ENCODE data around the gene GPR61. TPM values are rescaled to one million over a fixed set of nuclear protein-coding genes. Genes with fewer than 3 reads are reported as not detected.

The GPR61 gene
- total RNA-seq, 1 donor from 2014 or later, result 0.15 TPM

- intact Hi-C loops (cut with micrococcal nuclease), result no loop called here
These were observed 24.7 kb downstream of the GPR61 start for GRCh38 chr1:109564194-109564878.

DNA sequence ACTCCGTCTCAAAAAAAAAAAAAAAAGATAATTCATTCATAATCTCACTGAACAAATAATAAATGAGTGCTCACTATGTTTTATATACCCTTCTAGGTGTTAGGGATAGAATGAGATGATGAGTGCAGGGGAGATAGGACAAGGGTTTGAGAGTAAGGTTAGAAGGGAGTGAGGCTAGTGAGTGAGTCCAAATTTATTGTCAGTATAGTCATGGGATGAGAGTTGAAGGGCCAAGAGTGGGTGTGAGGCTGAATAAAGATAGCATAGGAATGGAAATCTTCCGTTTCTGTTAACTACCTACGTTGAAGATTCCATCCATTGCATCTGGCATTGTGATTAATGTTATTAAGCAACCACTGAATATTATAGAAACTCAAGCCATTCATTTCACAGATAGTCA, 25.6 kb downstream of the GPR61 start:
- intact Hi-C loops (cut with micrococcal nuclease), result no loop called here

DNA sequence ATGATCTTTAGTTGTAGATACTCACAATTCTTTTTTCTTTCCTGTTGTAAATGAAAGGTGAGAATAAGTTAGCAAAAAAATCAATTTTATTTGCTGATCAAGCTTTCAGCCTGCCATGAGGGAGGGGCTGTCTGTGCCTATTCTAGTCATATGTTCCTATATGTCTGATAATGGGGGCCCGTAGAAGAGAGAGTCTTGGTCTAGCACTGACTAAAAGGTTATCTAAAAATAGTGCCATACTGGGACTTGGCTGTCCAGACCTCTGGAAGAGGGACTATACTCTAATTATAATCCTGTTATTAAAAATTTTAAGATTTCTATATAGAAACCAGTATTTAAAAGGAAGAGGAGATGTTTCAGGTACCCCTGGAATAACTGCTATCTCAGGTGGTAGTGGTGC, 27.3 kb downstream of the GPR61 start:
- intact Hi-C loops (cut with micrococcal nuclease), result no loop called here

GRCh38 chr1:109567877-109568672, 28.4 kb downstream of the GPR61 start:
- intact Hi-C loops (cut with micrococcal nuclease), result no loop called here

DNA sequence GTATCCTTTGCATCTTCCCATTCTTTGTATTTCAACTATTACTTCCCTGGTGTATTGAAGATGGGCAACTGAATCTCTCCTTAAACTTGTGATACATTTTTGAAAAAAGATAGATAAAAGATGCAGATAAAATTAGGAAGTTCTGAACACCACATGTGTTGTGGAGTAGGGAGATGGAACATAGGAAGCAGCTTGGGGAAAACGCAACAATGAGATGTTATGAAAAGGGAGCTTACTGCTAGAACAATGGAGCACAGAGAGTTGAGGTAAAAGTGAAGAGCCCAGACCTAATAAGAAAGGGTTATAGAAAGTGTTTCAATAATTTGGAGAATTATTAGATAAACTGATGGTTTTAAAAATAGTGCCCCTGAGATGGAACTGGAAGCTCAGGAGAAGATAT, 29.7 kb downstream of the GPR61 start:
- intact Hi-C loops (cut with micrococcal nuclease), result no loop called here

- intact Hi-C loops (cut with micrococcal nuclease), result no loop called here
These were observed 30.7 kb downstream of the GPR61 start for GRCh38 chr1:109570414-109570813.

DNA sequence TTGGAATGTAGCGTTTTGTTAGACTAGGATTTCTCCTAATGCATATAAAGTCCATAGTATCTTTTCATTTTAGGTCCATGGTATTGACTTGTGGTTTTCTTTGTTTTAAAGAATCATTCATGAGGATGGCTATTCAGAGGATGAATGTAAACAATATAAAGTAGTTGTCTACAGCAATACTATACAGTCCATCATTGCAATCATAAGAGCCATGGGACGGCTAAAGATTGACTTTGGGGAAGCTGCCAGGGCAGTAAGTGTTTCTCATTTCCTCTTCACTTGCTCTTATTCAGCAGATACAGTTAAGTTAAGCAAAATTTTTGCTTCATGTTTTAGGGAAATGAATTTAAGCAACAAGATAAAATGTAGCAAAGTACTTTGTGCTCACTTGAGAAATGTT, 34.1 kb downstream of the GPR61 start:
- intact Hi-C loops (cut with micrococcal nuclease), result no loop called here

DNA sequence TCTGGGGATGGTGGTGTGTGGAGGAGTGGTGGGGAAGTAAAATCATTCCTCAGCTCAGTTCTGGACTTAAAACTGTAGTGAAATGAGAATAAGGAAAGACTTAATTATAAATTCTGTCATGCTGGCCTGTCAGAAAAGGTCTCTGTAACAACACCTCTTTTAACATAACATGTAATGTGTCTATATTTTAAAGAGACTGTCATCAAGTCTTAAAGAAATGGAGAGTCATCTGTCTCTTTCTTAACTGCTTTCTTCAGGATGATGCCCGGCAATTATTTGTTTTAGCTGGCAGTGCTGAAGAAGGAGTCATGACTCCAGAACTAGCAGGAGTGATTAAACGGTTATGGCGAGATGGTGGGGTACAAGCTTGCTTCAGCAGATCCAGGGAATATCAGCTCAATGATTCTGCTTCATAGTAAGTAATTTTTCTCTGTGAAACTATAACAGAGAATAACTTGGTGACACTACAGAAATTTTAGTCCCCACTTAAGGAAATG, 39.3 kb downstream of the GPR61 start:
- intact Hi-C loops (cut with micrococcal nuclease), result no loop called here

DNA sequence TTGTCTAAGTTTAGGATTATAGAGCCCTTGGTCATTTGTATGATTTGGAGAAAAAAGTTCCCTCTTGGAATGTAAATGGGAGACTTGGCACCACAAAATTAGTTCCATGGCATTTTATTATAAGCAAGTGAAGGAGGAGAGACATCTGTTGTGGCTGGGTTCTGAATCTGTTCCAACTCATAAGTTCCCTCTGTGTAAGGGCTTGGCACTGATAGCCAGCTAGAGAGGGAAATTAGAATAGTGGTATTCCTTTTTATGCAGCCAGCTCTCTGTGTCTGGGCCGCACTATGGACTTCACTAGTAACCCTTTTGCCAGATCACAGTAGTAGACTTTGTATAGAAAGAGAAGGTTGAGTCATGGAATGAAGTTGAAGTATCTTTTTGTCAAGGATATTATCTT, 39.8 kb downstream of the GPR61 start:
- intact Hi-C loops (cut with micrococcal nuclease), result no loop called here

DNA sequence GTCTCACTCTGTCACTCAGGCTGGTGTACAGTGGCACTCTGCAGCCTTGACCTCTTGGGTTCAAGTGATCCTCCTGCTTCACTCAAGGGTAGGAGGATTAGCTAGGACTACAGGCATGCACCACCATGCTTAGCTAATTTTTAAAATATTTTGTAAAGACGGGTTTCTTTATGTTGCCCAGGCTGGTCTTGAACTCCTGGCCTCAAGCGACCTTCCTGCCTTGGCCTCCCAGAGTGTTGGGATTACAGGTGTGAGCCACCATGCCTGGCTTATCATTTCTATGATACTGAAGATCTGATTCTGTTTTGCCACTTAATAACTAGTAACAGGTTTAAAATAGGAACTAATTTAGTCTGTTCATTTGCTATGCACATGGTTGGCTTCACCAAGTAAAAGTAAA, 42.3 kb downstream of the GPR61 start:
- intact Hi-C loops (cut with micrococcal nuclease), result no loop called here

DNA sequence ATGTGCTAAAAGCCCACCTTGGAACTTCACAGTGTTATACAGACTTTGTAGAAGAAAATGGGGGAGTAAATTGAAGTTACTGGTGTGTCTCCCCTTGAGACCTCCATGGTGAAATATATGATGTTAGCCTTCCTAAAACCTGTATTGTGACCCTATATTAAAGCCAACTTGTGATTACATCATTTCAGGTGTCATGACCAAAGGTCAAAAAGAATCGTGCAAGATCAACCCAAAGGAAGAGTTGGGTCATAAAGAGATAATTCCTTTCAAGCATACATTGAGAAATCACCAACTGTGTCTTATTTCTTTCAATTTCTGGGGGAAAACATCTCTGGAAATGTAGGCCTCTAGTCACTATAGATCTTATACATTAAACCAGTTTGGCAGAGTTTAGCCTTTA, 45.1 kb downstream of the GPR61 start:
- intact Hi-C loops (cut with micrococcal nuclease), result no loop called here

- intact Hi-C loops (cut with micrococcal nuclease), result no loop called here
These were observed 46.4 kb downstream of the GPR61 start for GRCh38 chr1:109586055-109586454.

DNA sequence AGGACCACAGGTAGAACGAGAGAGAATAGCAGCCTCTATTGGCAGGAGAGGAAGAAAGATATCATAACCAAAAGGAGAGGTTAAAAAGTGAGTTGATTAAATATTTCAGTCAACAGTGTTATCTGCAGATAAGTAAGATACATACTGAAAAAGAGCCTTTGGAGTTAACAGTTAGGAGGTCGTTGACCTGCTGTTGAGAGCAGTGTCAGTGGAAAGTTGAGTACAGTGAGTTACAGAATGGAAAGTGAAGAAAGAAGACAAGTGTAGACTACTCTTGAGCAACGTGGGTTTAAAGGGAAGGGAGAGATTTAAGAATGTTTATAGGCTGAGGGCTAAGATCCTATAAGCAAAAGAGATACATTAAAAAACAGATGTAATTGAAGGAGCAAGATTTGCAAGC, 49.5 kb downstream of the GPR61 start:
- intact Hi-C loops (cut with micrococcal nuclease), result no loop called here

DNA sequence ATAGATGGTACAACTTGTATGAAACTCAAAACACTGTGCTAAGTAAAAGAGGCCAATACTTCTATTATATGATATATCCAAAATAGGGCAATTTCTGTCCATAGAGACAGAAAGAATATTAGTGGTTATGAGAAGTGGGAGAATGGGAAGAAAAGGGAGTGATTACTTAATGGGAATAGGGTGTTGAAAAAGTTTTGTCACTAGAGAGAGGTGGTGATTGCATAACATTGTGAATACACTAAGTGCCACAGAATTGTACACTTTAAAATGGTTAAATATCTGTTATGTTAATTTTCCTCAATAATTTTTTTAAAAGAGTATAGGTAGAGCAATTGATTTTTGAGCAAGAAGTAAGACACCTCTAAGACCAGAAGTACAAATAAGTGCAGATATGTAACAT, 50.0 kb downstream of the GPR61 start:
- intact Hi-C loops (cut with micrococcal nuclease), result no loop called here

GRCh38 chr1:109592916-109593315, 53.2 kb downstream of the GPR61 start:
- intact Hi-C loops (cut with micrococcal nuclease), result no loop called here

DNA sequence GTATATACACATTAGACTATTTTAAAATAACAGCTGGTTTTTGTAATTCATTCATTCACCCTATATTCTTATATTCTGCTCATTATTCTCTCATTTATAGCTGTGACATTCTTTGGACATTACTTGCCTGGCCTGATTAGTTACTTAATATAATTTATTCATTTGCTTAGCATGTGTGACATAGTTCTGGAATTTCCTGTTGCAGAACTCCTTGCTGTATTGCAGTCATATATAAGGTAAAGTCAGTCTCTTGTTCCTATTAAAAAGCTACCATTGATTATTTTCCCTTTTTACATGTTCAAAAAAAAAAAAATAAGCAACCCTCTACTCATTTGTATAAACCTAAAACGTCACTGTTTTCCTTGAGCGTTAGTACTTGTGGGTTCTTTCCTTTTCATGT, 55.9 kb downstream of the GPR61 start:
- intact Hi-C loops (cut with micrococcal nuclease), result no loop called here

Other genes with a start within 250 kb of the GPR61 start
- gene MYBPHL, start 232.9 kb upstream of the GPR61 start, total RNA-seq, result not detected in 2 replicates
- 6.2 and 7.7 TPM in 2 replicates for gene SORT1, start 142.0 kb upstream of the GPR61 start, total RNA-seq
- 211 and 216 TPM in 2 replicates for gene PSMA5, start 113.4 kb upstream of the GPR61 start, total RNA-seq
- gene SYPL2, start 73.3 kb upstream of the GPR61 start, total RNA-seq, result not detected in 2 replicates
- gene ATXN7L2, start 56.0 kb upstream of the GPR61 start, total RNA-seq, result 11.3 and 13.0 TPM in 2 replicates
- 22.5 and 24.1 TPM in 2 replicates for gene CYB561D1, start 45.8 kb upstream of the GPR61 start, total RNA-seq
- gene AMIGO1, start 30.1 kb upstream of the GPR61 start, total RNA-seq, result 1.1 and 1.2 TPM in 2 replicates
- 10.0 TPM in 2 replicates for gene GNAI3, start 8.7 kb downstream of the GPR61 start, total RNA-seq
- gene GNAT2, start 79.7 kb downstream of the GPR61 start, total RNA-seq, result 0.15 TPM in 1 of 2 replicates, not detected in the other
- gene AMPD2, start 80.0 kb downstream of the GPR61 start, total RNA-seq, result 88.5 and 93.2 TPM in 2 replicates
- 24.8 and 25.6 TPM in 2 replicates for gene GSTM4, start 116.2 kb downstream of the GPR61 start, total RNA-seq
- 49.8 and 52.0 TPM in 2 replicates for gene GSTM2, start 128.2 kb downstream of the GPR61 start, total RNA-seq
- gene GSTM1, start 147.9 kb downstream of the GPR61 start, total RNA-seq, result 67.8 and 72.8 TPM in 2 replicates
- not detected in 2 replicates for gene GSTM5, start 172.4 kb downstream of the GPR61 start, total RNA-seq
- 7.6 and 8.1 TPM in 2 replicates for gene GSTM3, start 201.2 kb downstream of the GPR61 start, total RNA-seq
- gene EPS8L3, start 224.1 kb downstream of the GPR61 start, total RNA-seq, result not detected in 2 replicates